TTC549 (cell line): ENCODE measurements around the gene ZNF557.

ENCODE experiments used
- FAIRE-seq: peaks from 2 replicates; lab custom pipeline; 2012; peaks lifted over from hg19 to GRCh38; lab: Jason Lieb, UNC

ZNF557 gene

DNA sequence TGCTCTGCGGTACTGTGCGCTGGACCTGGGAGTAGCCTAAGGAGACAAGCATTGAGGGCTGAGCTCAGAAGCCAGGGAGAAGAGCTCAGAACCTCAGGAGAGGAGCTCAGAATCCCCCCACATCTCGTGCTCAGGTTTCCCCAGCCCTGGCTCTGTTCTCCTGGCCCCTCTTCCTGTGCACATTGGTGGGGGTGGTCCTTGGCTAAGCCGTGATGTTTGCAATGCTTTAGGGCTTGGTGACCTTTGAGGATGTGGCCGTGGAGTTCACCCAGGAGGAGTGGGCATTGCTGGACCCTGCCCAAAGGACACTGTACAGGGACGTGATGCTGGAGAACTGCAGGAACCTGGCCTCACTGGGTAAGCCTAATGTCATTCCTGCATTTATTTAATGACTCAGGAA is 6.6 kb downstream of the ZNF557 start:
- FAIRE-seq, result no peak

GRCh38 chr19:7078008-7078407 is 8.5 kb downstream of the ZNF557 start:
- no peak for FAIRE-seq

DNA sequence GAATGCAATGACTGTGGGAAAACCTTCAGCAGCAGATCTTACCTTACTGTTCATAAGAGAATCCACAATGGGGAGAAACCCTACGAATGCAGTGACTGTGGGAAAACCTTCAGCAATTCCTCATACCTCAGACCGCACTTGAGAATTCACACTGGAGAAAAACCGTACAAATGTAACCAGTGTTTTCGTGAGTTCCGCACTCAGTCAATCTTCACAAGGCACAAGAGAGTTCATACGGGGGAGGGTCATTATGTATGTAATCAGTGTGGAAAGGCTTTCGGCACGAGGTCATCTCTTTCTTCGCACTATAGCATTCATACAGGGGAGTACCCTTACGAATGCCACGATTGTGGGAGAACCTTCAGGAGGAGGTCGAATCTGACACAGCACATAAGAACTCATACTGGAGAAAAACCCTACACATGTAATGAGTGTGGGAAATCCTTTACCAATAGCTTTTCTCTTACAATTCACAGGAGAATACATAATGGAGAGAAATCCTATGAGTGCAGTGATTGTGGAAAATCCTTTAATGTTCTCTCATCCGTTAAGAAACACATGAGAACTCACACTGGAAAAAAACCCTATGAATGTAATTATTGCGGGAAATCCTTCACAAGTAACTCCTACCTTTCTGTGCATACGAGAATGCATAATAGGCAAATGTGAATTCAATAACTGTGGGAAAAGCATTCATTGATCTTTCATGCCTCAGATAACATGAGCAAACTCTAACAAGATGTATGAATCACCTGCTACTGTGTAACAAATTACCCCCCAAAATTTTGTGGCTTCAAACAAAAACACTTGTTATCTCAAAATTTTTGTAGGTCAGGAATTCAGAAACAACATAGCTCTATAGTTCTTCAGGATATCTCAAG is 13.8 kb downstream of the ZNF557 start:
- no peak for FAIRE-seq

GRCh38 chr19:7088999-7089398 is 19.5 kb downstream of the ZNF557 start:
- FAIRE-seq, result no peak

GRCh38 chr19:7098096-7098495 is 28.6 kb downstream of the ZNF557 start:
- no peak for FAIRE-seq

DNA sequence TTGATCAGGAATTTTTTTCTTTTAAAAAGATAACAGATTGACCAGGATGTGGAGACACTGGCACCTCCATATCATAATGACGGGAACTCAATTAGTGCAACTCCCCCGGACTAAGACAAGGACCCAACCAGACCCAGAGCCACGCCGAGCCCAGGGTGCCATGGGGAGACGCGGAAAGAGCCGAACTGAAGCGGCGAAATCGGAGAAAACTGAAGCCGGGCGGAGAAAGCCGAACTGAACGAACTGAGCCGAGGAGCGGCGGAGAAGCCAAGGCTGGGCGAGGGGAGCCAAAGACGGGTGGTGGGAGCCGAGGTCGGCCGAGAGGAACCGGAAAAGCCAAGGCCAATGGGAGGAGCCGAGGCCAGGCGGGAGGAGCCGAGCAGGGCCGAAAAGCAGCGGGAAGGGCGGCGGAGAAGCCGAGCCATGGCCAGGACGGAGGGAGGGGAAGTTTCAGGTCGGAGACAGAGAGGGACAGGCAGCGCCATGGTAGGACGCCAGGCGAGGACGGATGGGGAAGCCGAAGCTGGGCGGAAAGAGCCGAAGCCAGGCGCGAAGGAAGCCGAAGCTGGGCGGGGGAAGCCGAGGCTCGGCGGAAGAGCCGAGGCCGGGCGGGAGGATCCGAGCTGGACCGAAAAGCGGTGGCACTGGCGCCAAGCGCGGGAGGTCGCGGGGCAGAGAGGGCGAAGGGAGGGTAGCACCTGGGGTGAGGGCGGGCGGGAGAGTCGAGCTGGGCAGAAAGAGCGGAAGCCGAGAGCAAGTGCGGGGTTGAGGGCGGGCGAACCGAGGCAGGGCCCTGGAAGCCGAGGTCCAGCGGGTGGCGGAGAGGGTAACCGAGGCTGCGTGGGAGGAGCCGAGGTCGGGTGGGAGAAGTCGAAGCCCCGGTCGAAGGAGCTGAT is 29.4 kb downstream of the ZNF557 start:
- peak; percentile 40 for FAIRE-seq

GRCh38 chr19:7099597-7099921 is 30.1 kb downstream of the ZNF557 start:
- no peak for FAIRE-seq

- FAIRE-seq, result no peak
Observed at GRCh38 chr19:7101498-7102253, 32.2 kb downstream of the ZNF557 start.

- FAIRE-seq, result no peak
Observed at GRCh38 chr19:7104747-7105447, 35.4 kb downstream of the ZNF557 start.

- no peak for FAIRE-seq
Observed at GRCh38 chr19:7106711-7107657, 37.5 kb downstream of the ZNF557 start.

DNA sequence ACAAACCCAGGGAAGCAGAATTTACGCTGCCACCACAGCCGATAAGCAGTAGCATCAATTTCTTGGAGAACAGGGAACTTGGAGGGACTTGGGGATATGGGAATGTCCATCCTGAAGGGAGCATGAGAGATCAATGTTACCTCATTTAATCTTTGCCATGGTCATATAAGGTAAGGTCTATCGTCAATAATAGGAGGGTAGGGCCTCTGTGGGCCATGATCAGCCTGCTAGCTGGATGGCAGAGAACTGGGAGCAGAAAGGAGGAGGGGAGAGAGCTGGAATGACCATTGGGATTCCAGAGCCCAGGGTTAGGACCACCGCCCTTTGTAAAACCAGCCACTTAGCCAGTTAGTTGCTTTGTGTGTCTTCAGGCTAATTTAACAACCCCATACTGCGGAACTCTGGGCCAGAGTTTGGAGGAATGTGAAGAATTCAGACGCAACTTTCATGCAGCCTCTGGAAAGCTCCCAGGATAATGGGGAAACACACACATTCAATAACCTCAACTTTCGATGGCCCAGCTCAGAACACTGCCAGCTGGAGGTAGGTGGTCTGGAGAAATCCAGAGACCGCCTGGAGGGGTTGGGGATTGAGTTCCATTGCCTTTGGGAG is 40.3 kb downstream of the ZNF557 start:
- no peak for FAIRE-seq

DNA sequence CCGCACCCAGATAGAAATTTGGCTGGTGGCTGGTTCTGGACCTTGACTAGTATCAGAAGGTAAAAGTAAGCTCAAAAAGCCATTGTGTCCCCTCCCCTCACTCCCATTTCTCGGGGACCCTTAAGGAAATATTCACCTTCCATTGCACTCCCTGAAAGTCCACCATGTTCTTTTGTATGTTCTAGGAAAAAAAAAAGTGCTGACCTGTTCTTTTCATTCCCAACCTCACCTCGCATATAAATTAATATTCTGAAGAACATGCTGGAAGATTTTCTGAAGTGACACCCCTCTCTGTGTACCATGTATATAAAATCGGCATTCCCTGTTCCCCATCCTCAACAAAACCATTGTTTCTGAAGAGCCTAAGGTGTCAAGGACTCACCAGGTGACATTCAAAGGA is 43.2 kb downstream of the ZNF557 start:
- FAIRE-seq, result no peak

DNA sequence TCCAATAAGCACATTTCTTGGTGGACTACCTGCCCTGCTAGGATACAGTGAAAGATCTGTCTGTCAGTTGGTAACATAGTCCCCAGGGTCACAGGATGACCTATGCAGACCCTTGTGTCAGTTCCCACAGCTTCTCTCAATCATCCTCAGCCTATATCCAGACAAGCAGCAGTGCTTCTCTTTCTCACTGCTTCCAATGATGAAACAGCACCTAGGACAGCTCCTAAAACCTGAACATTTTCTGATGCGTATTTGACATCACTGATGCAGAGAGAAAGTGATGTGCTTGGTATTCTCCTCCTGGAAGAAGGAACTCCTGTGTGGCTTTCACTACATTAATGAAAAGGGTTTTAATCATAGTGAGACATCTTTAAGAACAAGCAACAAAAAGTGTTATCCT is 43.7 kb downstream of the ZNF557 start:
- FAIRE-seq, result no peak

- FAIRE-seq, result no peak
Observed at GRCh38 chr19:7115721-7116120, 46.2 kb downstream of the ZNF557 start.

DNA sequence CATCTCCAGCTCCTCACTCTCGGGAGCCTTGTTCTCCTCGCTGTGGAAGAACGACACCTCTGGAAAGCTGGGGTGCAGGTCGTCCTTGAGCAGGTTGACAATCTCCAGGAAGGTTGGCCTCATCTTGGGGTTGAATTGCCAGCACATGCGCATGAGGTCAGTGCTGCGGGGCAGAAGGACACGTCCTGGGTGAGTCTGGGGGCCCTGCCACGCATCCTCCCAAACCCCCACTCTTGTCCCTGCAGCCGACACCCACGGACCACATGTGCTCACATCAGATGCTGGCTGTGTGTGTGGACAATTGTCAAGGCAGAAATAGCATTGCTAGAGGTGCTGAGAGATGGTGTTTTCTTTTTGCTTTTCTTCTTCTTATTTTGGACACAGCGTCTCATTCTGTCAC is 47.7 kb downstream of the ZNF557 start:
- FAIRE-seq, result no peak

DNA sequence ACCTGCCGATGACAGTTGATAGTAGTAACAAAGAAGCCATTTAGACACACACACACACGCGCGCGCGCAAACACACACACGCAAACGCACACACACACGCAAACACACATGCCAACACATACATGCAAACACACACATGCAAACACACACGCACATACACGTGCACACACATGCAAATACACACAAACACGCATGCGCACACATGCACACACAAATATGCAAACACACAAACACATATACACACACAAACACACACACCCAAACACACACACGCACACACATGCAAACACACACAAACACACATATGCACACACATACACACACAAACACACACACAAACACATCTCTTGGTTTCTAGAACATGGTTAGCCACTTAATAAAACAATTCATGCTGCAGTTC is 50.1 kb downstream of the ZNF557 start:
- FAIRE-seq, result no peak

DNA sequence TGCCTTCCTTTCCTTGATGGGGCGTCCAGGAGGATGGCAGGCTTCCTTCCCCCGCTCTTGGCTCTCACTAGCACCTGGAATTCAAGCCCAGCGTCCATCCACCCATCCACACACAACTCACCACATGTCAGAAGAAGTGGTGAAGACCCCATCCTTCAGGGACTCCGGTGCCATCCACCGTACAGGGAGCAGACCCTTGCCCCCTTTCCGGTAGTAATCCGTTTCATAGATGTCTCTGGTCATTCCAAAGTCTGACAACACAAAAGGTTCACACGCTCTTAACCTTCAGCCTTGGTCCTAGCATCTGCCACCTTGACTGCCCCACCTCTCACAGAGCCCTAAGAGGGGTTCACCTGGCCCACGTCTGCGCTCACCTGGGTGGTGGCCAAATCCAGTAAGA is 51.0 kb downstream of the ZNF557 start:
- no peak for FAIRE-seq

GRCh38 chr19:7122701-7123100 is 53.2 kb downstream of the ZNF557 start:
- FAIRE-seq, result no peak

- FAIRE-seq, result no peak
Observed at GRCh38 chr19:7124782-7125181, 55.3 kb downstream of the ZNF557 start.

- FAIRE-seq, result no peak
Observed at GRCh38 chr19:7125221-7125620, 55.7 kb downstream of the ZNF557 start.

- FAIRE-seq, result no peak
Observed at GRCh38 chr19:7126132-7126531, 56.6 kb downstream of the ZNF557 start.
